Skeletal muscle cell (primary cell): ENCODE results near the gene GOLGA8N.
"Not testable (repeated sequence)": the region's sequence is repeated elsewhere in the genome, so short reads cannot be mapped to it uniquely, and the experiment has no call there.

Experiments used
- DNase-seq: peaks from one replicate; pipeline ENCODE4 v3.0.0-alpha.2; 2010; ENCODE audit warnings: low read depth
- H3K4me3 ChIP-seq: 2 replicates; pipeline ENCODE4 v1.5.1; 2011; ENCODE audit warnings: low read depth, mild to moderate bottlenecking, control low read depth, low read length, moderate library complexity

Gene GOLGA8N

GRCh38 chr15:32593151-32593550 is at the start of gene GOLGA8N:
Gene GOLGA8N, plus strand, starts transcription at chr15:32593456.
- DNase-seq, H3K4me3 ChIP-seq: not testable (repeated sequence)

GRCh38 chr15:32543456-32543855 is 49.8 kb upstream of the GOLGA8N start:
- not testable (repeated sequence) for DNase-seq, H3K4me3 ChIP-seq

- not testable (repeated sequence) for H3K4me3 ChIP-seq, DNase-seq
These were observed 48.1 kb upstream of the GOLGA8N start for GRCh38 chr15:32545129-32545528.

- H3K4me3 ChIP-seq, DNase-seq: not testable (repeated sequence)
These were observed 38.7 kb upstream of the GOLGA8N start for GRCh38 chr15:32554587-32554986.

GRCh38 chr15:32562198-32562597 is 31.1 kb upstream of the GOLGA8N start:
- DNase-seq, H3K4me3 ChIP-seq: not testable (repeated sequence)

GRCh38 chr15:32568988-32569387 is 24.3 kb upstream of the GOLGA8N start:
- H3K4me3 ChIP-seq, DNase-seq: not testable (repeated sequence)

GRCh38 chr15:32578482-32578881 is 14.8 kb upstream of the GOLGA8N start:
- H3K4me3 ChIP-seq, DNase-seq: not testable (repeated sequence)

- DNase-seq, H3K4me3 ChIP-seq: not testable (repeated sequence)
These were observed 7.4 kb upstream of the GOLGA8N start for GRCh38 chr15:32585844-32586243.

GRCh38 chr15:32609518-32609917 is 16.3 kb downstream of the GOLGA8N start:
- not testable (repeated sequence) for DNase-seq, H3K4me3 ChIP-seq

GRCh38 chr15:32610719-32611118 is 17.5 kb downstream of the GOLGA8N start:
- DNase-seq, H3K4me3 ChIP-seq: not testable (repeated sequence)

GRCh38 chr15:32614712-32615050 is 21.4 kb downstream of the GOLGA8N start:
- peak overlapping the region; percentile 64 for H3K4me3 ChIP-seq
- not testable (repeated sequence) for DNase-seq

GRCh38 chr15:32615051-32615870 is 22.0 kb downstream of the GOLGA8N start, which contains the start of gene ARHGAP11A:
Gene ARHGAP11A, plus strand, starts transcription at chr15:32615504. Its CDS starts 708 bp downstream, at chr15:32616212.
- peak; percentile 83 for DNase-seq
- peak within 1 kb of the TSS; percentile 64 for H3K4me3 ChIP-seq

GRCh38 chr15:32615871-32616426 is 22.7 kb downstream of the GOLGA8N start:
- peak overlapping the region; percentile 64 for H3K4me3 ChIP-seq
- DNase-seq, result not testable (repeated sequence)

GRCh38 chr15:32636410-32636809 is 43.2 kb downstream of the GOLGA8N start:
- no peak overlapping the region for H3K4me3 ChIP-seq
- DNase-seq, result no peak

- no peak for DNase-seq
- H3K4me3 ChIP-seq, result no peak overlapping the region
These were observed 43.8 kb downstream of the GOLGA8N start for GRCh38 chr15:32636908-32637567.

GRCh38 chr15:32637704-32638103 is 44.4 kb downstream of the GOLGA8N start:
- DNase-seq, result no peak
- H3K4me3 ChIP-seq, result no peak overlapping the region

GRCh38 chr15:32641517-32642059 is 48.3 kb downstream of the GOLGA8N start, which contains the start of gene SCG5:
Gene SCG5, plus strand, starts transcription at chr15:32641710. Its CDS starts 1,883 bp downstream, at chr15:32643593.
- DNase-seq, result no peak
- H3K4me3 ChIP-seq, result peak within 1 kb of the TSS; percentile 42

GRCh38 chr15:32642667-32643435 is 49.6 kb downstream of the GOLGA8N start:
- DNase-seq, result no peak
- H3K4me3 ChIP-seq, result no peak overlapping the region

- H3K4me3 ChIP-seq, result no peak overlapping the region
- DNase-seq, result no peak
These were observed 50.7 kb downstream of the GOLGA8N start for GRCh38 chr15:32643907-32644445.
